ENCODE measurements around the gene COP1.
A peak's percentile ranks its signal among the peaks of the same experiment; 100 is the strongest.

COP1 gene

GRCh38 chr1:176196728-176197127 is 10.4 kb downstream of the COP1 start:
- no peaks in the 10 kb centered on the region for H3K36me3 ChIP-seq (ENCODE audit: control insufficient read depth, insufficient read depth, low read length, severe bottlenecking)
- no peak overlapping the region for H3K4me3 ChIP-seq (ENCODE audit: low read length)
- H3K9me3 ChIP-seq (ENCODE audit: control insufficient read depth, low read length) = no peaks in the 10 kb centered on the region
- no peaks in the 10 kb centered on the region for H3K27me3 ChIP-seq (replicated peaks; ENCODE audit: control insufficient read depth, insufficient read depth, low read length)
- no peak overlapping the region for H3K9ac ChIP-seq (ENCODE audit: low read length)
- H3K4me1 ChIP-seq (ENCODE audit: control insufficient read depth, insufficient read depth, low read length) = peaks cover 3% of the 10 kb centered on the region
- no peak for DNase-seq (ENCODE audit: low read depth)

DNA sequence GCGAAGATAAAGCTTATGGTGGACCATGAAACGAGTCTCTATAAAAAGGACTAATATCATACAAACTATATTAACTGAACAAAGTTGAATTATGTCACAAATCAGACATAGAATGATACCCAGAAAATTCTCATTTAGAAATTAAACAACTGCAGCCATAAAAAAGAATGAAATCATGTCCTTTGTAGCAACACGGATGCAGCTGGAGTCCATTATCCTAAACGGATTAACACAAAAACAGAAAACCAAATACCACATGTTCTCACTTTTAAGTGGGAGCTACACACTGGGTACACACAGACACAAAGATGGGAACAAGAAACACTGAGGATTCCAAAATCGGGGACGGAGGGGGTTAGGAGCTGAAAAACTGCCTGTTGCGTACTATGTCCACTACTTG is 11.5 kb downstream of the COP1 start:
- H3K9ac ChIP-seq (ENCODE audit: low read length) = no peak overlapping the region
- H3K4me1 ChIP-seq (ENCODE audit: control insufficient read depth, insufficient read depth, low read length) = peaks cover 3% of the 10 kb centered on the region
- no peak overlapping the region for H3K4me3 ChIP-seq (ENCODE audit: low read length)
- H3K27me3 ChIP-seq (replicated peaks; ENCODE audit: control insufficient read depth, insufficient read depth, low read length) = no peaks in the 10 kb centered on the region
- no peak for DNase-seq (ENCODE audit: low read depth)
- no peaks in the 10 kb centered on the region for H3K36me3 ChIP-seq (ENCODE audit: control insufficient read depth, insufficient read depth, low read length, severe bottlenecking)
- no peaks in the 10 kb centered on the region for H3K9me3 ChIP-seq (ENCODE audit: control insufficient read depth, low read length)

GRCh38 chr1:176193663-176194062 is 13.4 kb downstream of the COP1 start:
- no peaks in the 10 kb centered on the region for H3K36me3 ChIP-seq (ENCODE audit: control insufficient read depth, insufficient read depth, low read length, severe bottlenecking)

GRCh38 chr1:176193023-176193422 is 14.1 kb downstream of the COP1 start:
- no peaks in the 10 kb centered on the region for H3K27me3 ChIP-seq (replicated peaks; ENCODE audit: control insufficient read depth, insufficient read depth, low read length)
- H3K9ac ChIP-seq (ENCODE audit: low read length) = no peak overlapping the region
- no peaks in the 10 kb centered on the region for H3K9me3 ChIP-seq (ENCODE audit: control insufficient read depth, low read length)
- H3K36me3 ChIP-seq (ENCODE audit: control insufficient read depth, insufficient read depth, low read length, severe bottlenecking) = no peaks in the 10 kb centered on the region
- DNase-seq (ENCODE audit: low read depth) = no peak
- no peak overlapping the region for H3K4me3 ChIP-seq (ENCODE audit: low read length)
- no peaks in the 10 kb centered on the region for H3K4me1 ChIP-seq (ENCODE audit: control insufficient read depth, insufficient read depth, low read length)

More at GRCh38 chr1:176193663-176194062, 13.4 kb downstream of the COP1 start:
- no peak for DNase-seq (ENCODE audit: low read depth)
- Histone ChIP-seq H3K9ac (ENCODE audit: low read length) (no peak overlapping the region), H3K4me1 (ENCODE audit: control insufficient read depth, insufficient read depth, low read length) (no peaks in the 10 kb centered on the region), H3K9me3 (ENCODE audit: control insufficient read depth, low read length) (no peaks in the 10 kb centered on the region), H3K27me3 (replicated peaks; ENCODE audit: control insufficient read depth, insufficient read depth, low read length) (no peaks in the 10 kb centered on the region), H3K4me3 (ENCODE audit: low read length) (no peak overlapping the region)

DNA sequence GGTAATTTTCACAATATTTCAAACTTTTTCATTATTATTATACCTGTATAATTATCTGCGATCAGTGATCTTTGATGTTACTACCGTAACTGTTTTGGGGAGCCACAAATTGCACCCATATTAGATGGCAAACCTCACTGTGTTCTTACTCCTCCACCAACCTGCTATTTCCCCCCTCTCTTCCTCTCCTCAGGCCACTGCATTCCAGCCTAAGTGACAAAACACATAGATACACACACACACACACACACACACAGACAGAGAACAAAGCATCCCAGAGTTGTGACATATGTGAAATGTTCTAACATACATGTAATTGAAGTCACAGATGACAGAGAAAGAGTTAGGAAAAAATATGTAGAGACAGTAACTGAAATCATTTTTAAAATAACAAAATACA is 18.5 kb downstream of the COP1 start:
- Histone ChIP-seq H3K9ac (ENCODE audit: low read length) (no peak overlapping the region), H3K27me3 (replicated peaks; ENCODE audit: control insufficient read depth, insufficient read depth, low read length) (no peaks in the 10 kb centered on the region), H3K4me1 (ENCODE audit: control insufficient read depth, insufficient read depth, low read length) (no peaks in the 10 kb centered on the region), H3K9me3 (ENCODE audit: control insufficient read depth, low read length) (no peaks in the 10 kb centered on the region), H3K36me3 (ENCODE audit: control insufficient read depth, insufficient read depth, low read length, severe bottlenecking) (no peaks in the 10 kb centered on the region), H3K4me3 (ENCODE audit: low read length) (no peak overlapping the region)
- no peak for DNase-seq (ENCODE audit: low read depth)

DNA sequence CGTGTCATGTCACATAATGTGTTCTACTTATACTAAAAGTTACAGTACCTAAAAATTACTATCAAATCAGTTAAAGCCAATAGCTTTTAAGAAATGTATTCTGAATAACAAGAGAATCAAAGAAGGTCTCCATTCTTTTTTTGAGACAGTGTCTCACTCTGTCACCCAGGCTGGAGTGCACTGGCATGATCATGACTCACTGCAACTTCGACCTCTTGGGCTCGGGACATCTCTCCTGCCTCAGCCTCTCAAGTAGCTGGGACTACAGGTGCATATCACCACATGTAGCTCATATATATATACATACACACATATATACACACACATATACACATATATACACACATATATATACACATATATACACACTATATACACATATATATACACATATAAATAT is 20.1 kb downstream of the COP1 start:
- H3K9ac ChIP-seq (ENCODE audit: low read length) = no peak overlapping the region
- peaks cover 10% of the 10 kb centered on the region for H3K36me3 ChIP-seq (ENCODE audit: control insufficient read depth, insufficient read depth, low read length, severe bottlenecking)
- no peaks in the 10 kb centered on the region for H3K27me3 ChIP-seq (replicated peaks; ENCODE audit: control insufficient read depth, insufficient read depth, low read length)
- H3K9me3 ChIP-seq (ENCODE audit: control insufficient read depth, low read length) = no peaks in the 10 kb centered on the region
- DNase-seq (ENCODE audit: low read depth) = no peak
- no peaks in the 10 kb centered on the region for H3K4me1 ChIP-seq (ENCODE audit: control insufficient read depth, insufficient read depth, low read length)
- H3K4me3 ChIP-seq (ENCODE audit: low read length) = no peak overlapping the region

GRCh38 chr1:176183618-176184017 is 23.5 kb downstream of the COP1 start:
- Histone ChIP-seq H3K27me3 (replicated peaks; ENCODE audit: control insufficient read depth, insufficient read depth, low read length) (no peaks in the 10 kb centered on the region), H3K36me3 (ENCODE audit: control insufficient read depth, insufficient read depth, low read length, severe bottlenecking) (peaks cover 29% of the 10 kb centered on the region), H3K4me3 (ENCODE audit: low read length) (no peak overlapping the region), H3K4me1 (ENCODE audit: control insufficient read depth, insufficient read depth, low read length) (no peaks in the 10 kb centered on the region), H3K9ac (ENCODE audit: low read length) (no peak overlapping the region), H3K9me3 (ENCODE audit: control insufficient read depth, low read length) (no peaks in the 10 kb centered on the region)
- DNase-seq (ENCODE audit: low read depth) = no peak

GRCh38 chr1:176178316-176178715 is 28.8 kb downstream of the COP1 start:
- DNase-seq (ENCODE audit: low read depth) = peak; percentile 8
- Histone ChIP-seq H3K4me3 (ENCODE audit: low read length) (no peak overlapping the region), H3K4me1 (ENCODE audit: control insufficient read depth, insufficient read depth, low read length) (no peaks in the 10 kb centered on the region), H3K27me3 (replicated peaks; ENCODE audit: control insufficient read depth, insufficient read depth, low read length) (no peaks in the 10 kb centered on the region), H3K9me3 (ENCODE audit: control insufficient read depth, low read length) (no peaks in the 10 kb centered on the region), H3K9ac (ENCODE audit: low read length) (no peak overlapping the region), H3K36me3 (ENCODE audit: control insufficient read depth, insufficient read depth, low read length, severe bottlenecking) (peaks cover 40% of the 10 kb centered on the region)

- H3K9me3 ChIP-seq (ENCODE audit: control insufficient read depth, low read length) = no peaks in the 10 kb centered on the region
- no peak overlapping the region for H3K4me3 ChIP-seq (ENCODE audit: low read length)
- no peak overlapping the region for H3K9ac ChIP-seq (ENCODE audit: low read length)
- no peaks in the 10 kb centered on the region for H3K4me1 ChIP-seq (ENCODE audit: control insufficient read depth, insufficient read depth, low read length)
- peaks cover 37% of the 10 kb centered on the region for H3K36me3 ChIP-seq (ENCODE audit: control insufficient read depth, insufficient read depth, low read length, severe bottlenecking)
- no peak for DNase-seq (ENCODE audit: low read depth)
- H3K27me3 ChIP-seq (replicated peaks; ENCODE audit: control insufficient read depth, insufficient read depth, low read length) = no peaks in the 10 kb centered on the region
These were observed 29.3 kb downstream of the COP1 start for GRCh38 chr1:176177764-176178163.

DNA sequence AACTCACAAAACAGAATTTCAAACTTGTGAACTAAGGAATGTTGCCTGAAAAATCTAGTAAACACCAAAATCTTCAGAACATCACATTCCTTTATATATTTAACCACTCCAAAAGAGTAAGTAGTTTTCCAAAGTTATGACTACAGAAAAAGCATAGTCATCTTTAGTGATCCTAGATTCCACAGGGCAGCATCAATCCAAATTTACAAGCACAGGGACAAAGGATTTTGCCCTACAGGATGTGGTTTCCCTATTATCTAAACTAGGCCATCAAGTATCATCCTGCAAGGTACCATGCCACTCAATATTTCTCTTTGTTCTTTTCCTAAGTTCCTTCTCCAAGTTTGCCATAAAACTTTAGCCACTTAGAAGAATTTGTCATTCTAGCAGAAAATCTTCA is 33.0 kb downstream of the COP1 start:
- Histone ChIP-seq H3K4me3 (ENCODE audit: low read length) (no peak overlapping the region), H3K27me3 (replicated peaks; ENCODE audit: control insufficient read depth, insufficient read depth, low read length) (no peaks in the 10 kb centered on the region), H3K9me3 (ENCODE audit: control insufficient read depth, low read length) (no peaks in the 10 kb centered on the region), H3K9ac (ENCODE audit: low read length) (no peak overlapping the region), H3K36me3 (ENCODE audit: control insufficient read depth, insufficient read depth, low read length, severe bottlenecking) (peaks cover 21% of the 10 kb centered on the region), H3K4me1 (ENCODE audit: control insufficient read depth, insufficient read depth, low read length) (no peaks in the 10 kb centered on the region)
- no peak for DNase-seq (ENCODE audit: low read depth)

GRCh38 chr1:176172215-176172614 is 34.9 kb downstream of the COP1 start:
- Histone ChIP-seq H3K27me3 (replicated peaks; ENCODE audit: control insufficient read depth, insufficient read depth, low read length) (no peaks in the 10 kb centered on the region), H3K9ac (ENCODE audit: low read length) (no peak overlapping the region), H3K9me3 (ENCODE audit: control insufficient read depth, low read length) (no peaks in the 10 kb centered on the region), H3K36me3 (ENCODE audit: control insufficient read depth, insufficient read depth, low read length, severe bottlenecking) (peaks cover 21% of the 10 kb centered on the region), H3K4me1 (ENCODE audit: control insufficient read depth, insufficient read depth, low read length) (no peaks in the 10 kb centered on the region), H3K4me3 (ENCODE audit: low read length) (no peak overlapping the region)
- no peak for DNase-seq (ENCODE audit: low read depth)

DNA sequence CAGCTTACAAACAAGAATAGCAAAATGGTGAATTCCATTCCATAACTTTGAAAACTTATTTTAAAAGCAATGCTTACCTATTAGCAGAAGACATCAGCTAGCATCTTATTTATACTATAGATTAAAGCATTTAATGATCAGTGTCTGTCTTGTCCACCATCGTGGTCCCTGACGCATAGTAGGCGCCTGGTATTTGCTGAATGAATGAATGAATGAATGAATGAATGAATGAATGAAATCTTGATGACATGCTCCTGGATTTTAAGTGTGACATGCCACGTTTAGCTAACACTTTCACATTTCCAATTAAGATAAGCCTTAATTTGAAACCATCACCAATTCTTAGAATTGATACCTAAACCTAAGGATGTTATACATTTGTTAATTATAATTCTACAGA is 39.9 kb downstream of the COP1 start:
- peaks cover 23% of the 10 kb centered on the region for H3K36me3 ChIP-seq (ENCODE audit: control insufficient read depth, insufficient read depth, low read length, severe bottlenecking)
- no peaks in the 10 kb centered on the region for H3K4me1 ChIP-seq (ENCODE audit: control insufficient read depth, insufficient read depth, low read length)
- H3K9me3 ChIP-seq (ENCODE audit: control insufficient read depth, low read length) = no peaks in the 10 kb centered on the region
- no peak overlapping the region for H3K4me3 ChIP-seq (ENCODE audit: low read length)
- H3K27me3 ChIP-seq (replicated peaks; ENCODE audit: control insufficient read depth, insufficient read depth, low read length) = no peaks in the 10 kb centered on the region
- no peak overlapping the region for H3K9ac ChIP-seq (ENCODE audit: low read length)
- DNase-seq (ENCODE audit: low read depth) = no peak

Measured in adipocyte (in vitro differentiated cells).